ENCODE results near the gene ACBD5.

ACBD5 gene

GRCh38 chr10:27256299-27257189, 15.9 kb upstream of the ACBD5 start:
- no peak overlapping the region for H3K4me3 ChIP-seq (ENCODE audit: low read depth, low read length)
- in situ Hi-C loops (cut with HindIII; ENCODE audit: low sequenced_read_pairs), result no loop called here
- no peak for TF ChIP-seq CTCF (IDR thresholded peaks at IDR 0.05; ENCODE audit: low read depth, low read length, missing control alignments)
- no peak for DNase-seq (ENCODE audit: low read depth)

- no peak for DNase-seq (ENCODE audit: low read depth)
- no peak overlapping the region for H3K4me3 ChIP-seq (ENCODE audit: low read depth, low read length)
- in situ Hi-C loops (cut with HindIII; ENCODE audit: low sequenced_read_pairs), result no loop called here
- no peak for TF ChIP-seq CTCF (IDR thresholded peaks at IDR 0.05; ENCODE audit: low read depth, low read length, missing control alignments)
Measured at GRCh38 chr10:27253576-27253975, 13.0 kb upstream of the ACBD5 start.

- no peak for DNase-seq (ENCODE audit: low read depth)
- peak overlapping the region; percentile 31 for H3K4me3 ChIP-seq (ENCODE audit: low read depth, low read length)
- in situ Hi-C loops (cut with HindIII; ENCODE audit: low sequenced_read_pairs), result no loop called here
- no peak for TF ChIP-seq CTCF (IDR thresholded peaks at IDR 0.05; ENCODE audit: low read depth, low read length, missing control alignments)
Measured at GRCh38 chr10:27252267-27253000, 11.8 kb upstream of the ACBD5 start.

- in situ Hi-C loops (cut with HindIII; ENCODE audit: low sequenced_read_pairs), result no loop called here
- no peak for TF ChIP-seq CTCF (IDR thresholded peaks at IDR 0.05; ENCODE audit: low read depth, low read length, missing control alignments)
Measured at GRCh38 chr10:27251554-27251953, 11.0 kb upstream of the ACBD5 start.

GRCh38 chr10:27248215-27248614, 7.6 kb upstream of the ACBD5 start:
- no peak for TF ChIP-seq CTCF (IDR thresholded peaks at IDR 0.05; ENCODE audit: low read depth, low read length, missing control alignments)
- in situ Hi-C loops (cut with HindIII; ENCODE audit: low sequenced_read_pairs), result no loop called here
- no peak for DNase-seq (ENCODE audit: low read depth)
- H3K4me3 ChIP-seq (ENCODE audit: low read depth, low read length), result no peak overlapping the region

More at GRCh38 chr10:27251554-27251953, 11.0 kb upstream of the ACBD5 start:
- no peak for DNase-seq (ENCODE audit: low read depth)
- no peak overlapping the region for H3K4me3 ChIP-seq (ENCODE audit: low read depth, low read length)

- H3K4me3 ChIP-seq (ENCODE audit: low read depth, low read length), result no peak overlapping the region
- in situ Hi-C loops (cut with HindIII; ENCODE audit: low sequenced_read_pairs), result no loop called here
- TF ChIP-seq CTCF (IDR thresholded peaks at IDR 0.05; ENCODE audit: low read depth, low read length, missing control alignments), result no peak
- DNase-seq (ENCODE audit: low read depth), result no peak
Measured at GRCh38 chr10:27247441-27247840, 6.8 kb upstream of the ACBD5 start.
